ENCODE measurements around the gene IL4R.
A peak's percentile ranks its signal among the peaks of the same experiment; 100 is the strongest.

The IL4R gene

GRCh38 chr16:27314161-27314723, 468 bp downstream of the IL4R start:
- peak in 1 of 56 donors; percentile 34 for DNase-seq

- DNase-seq: no peak
Observed at GRCh38 chr16:27314986-27315332, 1.2 kb downstream of the IL4R start.

- DNase-seq: no peak
Observed at GRCh38 chr16:27315333-27316037, 1.7 kb downstream of the IL4R start.

DNA sequence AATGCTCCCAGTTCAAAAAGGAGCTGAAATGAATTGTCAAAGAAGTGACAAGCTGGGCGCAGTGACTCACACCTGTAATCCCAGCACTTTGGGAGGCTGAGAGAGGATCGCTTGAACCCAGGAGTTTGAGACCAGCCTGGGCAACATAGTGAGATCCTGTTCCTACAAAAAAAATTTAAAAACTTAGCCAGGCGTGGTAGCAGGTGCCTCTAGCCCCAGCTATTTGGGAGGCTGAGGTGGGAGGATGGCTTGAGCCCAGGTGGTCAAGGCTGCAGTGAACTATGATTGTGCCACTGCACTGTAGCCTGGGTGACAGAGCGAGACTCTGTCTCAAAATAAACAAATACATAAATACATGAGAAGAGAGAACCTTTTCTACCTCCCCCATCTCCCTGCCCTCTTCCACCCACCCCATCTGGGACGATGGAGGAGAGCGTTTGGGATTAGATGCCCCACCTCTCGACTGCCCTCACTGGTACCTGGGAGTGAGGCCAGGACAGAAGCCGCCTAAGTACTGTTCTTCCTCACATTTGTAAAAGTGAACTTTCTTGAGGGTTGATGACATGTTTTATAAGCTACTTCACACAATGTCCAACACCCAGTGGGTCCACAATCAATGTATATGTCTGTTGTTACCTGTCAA, 2.4 kb downstream of the IL4R start:
- no peak for DNase-seq

- no peak for DNase-seq
Observed at GRCh38 chr16:27317320-27317719, 3.5 kb downstream of the IL4R start.

- no peak for DNase-seq
Observed at GRCh38 chr16:27317738-27318391, 4.1 kb downstream of the IL4R start.

DNA sequence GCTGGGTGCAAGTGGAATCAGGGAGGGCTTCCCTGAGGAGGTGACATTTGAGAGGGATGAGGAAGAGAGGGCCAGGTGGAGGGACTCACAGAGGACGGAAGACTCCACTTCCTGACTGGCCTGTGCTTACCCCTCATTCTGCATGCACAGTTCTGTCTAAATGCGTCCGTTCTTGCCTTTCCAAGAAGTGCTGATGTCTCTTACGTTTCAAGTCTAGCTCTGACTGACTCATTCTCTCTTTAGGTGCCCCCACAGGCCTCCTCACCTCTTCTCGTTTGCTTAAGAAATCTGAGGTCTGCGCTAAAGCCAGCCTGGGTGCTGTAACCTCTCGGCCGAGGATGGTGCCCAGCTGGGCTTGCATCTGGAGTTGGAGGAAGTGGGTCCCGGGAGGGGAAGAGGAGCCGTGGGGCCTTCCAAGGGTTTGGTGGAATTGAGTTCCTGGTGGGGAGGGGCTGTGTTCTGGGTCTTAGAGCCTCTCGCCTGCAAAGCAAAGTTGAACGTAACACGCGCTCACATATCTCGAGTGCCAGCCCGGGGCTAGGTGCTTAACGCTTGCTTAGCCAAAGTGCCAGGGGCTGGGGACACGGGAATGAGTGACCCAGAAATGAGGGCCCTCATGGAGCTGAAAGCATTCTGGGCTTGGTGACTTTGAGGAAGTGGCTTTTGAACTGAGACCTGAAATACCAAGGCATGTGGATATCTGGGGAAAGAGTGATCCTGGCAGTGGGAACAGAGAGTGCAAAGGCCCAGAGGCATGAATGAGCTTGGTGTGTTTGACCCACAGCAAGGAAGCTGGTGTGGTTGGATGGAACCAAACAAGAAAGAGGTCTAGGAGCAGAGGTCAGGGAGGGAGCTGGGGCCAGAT, 4.8 kb downstream of the IL4R start:
- DNase-seq: peak in 8 of 56 donors; percentile 7 to 36 (median 14)

DNA sequence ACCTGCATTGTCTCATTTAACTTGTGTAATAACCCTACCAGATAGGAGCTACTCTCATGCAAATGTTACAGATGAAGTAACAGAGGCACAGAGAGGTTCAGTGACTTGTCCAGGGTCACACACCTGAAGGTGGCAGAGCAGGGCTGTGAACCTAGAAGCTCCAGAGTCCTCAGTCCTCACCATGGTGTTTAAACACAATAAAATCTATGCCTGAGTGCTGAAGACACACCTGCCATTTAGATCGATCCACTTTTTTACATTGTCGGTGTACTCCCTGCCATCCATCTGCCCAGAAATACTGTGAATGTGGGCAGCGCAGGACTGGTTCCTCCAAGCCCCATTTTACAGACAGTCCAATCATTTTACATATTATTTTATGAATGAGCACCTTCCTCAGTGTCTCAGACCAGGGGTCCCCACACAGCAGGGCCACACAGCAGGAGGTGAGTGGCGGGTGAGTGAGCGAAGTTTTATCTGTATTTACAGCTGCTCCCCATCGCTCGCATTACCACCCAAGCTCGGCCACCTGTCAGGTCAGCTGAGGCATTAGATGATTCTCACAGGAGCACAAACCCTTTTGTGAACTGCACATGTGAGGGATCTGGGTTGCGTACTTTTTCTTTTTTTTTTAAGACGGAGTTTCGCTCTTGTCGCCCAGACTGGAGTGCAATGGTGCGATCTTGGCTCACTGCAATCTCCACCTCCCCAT, 5.6 kb downstream of the IL4R start:
- no peak for DNase-seq

DNA sequence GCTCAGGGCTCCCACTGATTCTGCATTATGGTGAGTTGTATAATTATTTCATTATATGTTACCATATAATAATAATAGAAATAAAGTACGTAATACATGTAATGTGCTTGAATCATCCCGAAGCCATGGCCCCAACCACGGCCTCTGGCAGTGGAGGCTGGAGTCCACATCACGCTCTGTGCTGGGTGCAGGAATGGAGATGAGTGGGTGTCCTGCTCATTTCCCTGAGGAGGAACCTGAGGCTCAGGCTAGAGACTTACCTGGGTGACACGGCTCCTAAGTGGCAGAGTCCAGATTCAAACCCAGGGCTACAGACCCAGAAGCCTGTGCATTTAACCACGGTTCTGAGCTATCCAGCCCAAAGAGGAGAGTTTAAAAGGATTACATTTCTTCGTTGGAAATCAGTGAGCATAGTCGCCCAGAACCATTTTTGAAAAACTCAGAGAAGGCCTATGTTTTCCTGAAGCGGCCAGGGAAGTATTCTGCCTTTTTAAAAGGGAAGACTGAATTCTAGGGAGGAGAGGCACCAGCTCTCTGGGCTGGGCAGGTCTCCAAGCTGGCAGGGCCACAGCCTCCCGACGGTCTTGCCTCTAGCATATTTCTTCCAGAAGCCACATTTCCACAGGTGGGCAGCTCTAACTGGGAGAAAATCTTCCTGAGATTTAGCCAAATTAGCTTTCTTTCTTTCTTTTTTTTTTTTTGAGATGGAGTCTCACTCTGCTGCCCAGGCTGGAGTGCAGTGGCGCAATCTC, 6.7 kb downstream of the IL4R start:
- peak in 1 of 56 donors; percentile 20 for DNase-seq

DNA sequence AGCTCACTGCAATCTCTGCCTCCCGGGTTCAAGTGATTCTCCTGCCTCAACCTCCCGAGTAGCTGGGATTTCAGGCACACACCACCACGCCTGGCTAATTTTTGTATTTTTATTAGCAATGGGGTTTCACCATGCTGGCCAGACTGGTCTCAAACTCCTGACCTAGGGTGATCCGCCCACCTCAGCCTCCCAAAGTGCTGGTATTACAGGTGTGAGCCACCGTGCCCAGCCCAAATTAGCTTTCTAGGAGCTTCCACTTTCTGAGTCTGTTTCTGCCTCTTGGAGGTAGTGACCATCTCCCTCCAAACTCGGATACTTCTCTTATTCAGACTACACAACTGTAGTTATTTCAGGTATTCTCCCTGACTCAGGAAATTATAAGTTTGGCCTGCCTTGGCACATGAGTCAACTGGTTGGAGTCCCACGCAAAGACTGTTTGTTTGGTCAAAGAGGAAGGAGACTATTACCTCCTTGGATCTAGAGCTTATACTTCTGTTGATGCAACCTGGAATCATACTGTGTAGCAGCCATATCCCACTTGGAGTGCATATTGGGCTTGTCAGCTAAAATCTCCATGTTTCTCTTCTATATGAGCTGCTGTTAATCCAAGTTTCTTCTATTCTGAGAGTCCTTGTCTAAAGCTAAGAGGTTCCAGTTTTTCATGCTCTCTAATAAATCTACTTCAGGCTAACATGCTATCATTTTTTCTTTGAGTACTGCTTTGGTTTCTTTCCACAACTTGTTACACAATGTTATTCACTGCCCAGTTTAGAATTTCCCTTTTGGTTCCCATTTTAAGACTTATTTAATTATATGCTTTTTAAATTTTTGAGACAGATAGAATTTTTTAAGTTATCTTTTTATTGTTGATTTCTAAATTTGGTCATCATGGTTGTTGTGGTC, 7.5 kb downstream of the IL4R start:
- DNase-seq: no peak

DNA sequence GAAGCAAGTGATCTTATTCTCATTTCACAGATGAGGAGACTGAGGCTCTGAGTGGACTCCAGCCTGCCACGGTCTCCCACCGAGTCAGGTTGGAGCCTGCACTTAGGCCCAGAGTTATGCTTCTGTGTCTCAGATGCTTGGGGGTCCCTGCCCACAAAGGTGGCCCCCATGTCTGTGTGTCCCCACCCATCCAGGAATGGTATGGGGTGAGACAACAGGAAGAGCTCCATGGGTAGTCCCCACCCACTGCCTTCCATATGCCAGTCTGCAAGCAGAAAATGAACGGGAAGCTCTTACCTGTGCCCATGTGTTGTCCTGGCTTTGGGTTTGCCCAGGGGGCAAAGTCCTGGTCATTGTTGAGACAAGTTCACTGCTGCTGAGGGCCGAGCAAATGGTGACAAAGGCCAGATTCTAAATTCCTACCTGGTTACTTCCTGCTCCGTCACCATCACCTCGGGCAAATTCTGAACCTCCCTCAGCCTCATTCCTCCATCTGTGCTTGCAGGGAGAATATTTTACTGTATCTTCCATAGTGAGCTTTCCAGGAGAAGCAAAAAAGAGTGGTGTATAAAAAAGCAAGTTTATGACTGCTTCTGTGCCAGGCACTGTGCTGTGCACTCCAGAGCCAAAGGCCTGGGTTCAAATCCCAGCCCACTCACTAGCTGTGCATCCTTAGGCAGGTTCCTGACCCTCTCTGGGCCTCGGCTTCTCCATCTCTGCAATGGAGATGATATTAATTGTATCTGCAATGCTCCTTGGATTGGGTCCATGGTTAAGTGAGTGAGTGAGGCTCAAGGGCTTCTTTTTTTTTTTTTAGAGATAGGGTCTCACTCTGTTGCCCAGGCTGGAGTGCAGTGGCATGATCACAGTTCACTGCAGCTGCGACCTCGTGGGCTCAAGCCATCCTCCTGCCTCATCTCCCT, 9.3 kb downstream of the IL4R start:
- no peak for DNase-seq

DNA sequence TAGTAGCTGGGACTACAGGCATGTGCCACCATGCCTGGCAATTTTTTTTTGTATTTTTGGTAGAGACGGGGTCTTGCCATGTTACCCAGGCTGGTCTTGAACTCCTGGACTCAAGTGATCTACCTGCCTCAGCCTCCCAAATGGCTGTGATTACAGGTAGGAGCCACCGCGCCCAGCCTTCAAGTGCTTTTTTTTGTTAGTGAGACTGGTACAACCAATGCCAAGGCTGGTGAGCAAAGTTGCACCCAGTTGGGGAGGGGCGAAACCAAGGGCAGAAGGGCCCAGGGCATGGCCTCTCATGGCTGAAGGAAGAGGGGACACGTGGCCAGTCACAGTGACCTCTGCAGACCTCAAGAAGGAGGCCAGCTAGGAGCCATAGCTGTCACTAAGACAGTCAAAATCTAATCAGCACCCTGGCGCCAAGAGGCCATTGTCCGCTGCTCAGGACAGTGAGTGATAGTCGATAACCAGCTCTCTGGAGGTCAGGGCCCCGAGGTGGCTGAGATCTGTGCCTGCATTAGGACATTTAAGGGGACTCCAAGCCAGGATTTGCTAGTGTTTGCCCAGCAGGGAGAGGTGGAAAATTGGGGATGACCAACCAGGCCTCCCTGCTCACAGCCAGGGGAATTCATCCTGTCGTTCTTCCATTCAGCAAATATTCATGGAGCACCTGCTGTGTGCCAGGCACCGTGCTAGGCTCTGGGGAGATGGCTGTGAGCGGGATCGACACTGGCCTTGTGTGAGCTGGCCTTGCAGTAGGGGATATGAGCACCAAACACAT, 10.2 kb downstream of the IL4R start:
- no peak for DNase-seq

GRCh38 chr16:27324851-27325301, 11.1 kb downstream of the IL4R start:
- peak in 1 of 56 donors; percentile 32 for DNase-seq

GRCh38 chr16:27325736-27326135, 12.0 kb downstream of the IL4R start:
- no peak for DNase-seq

DNA sequence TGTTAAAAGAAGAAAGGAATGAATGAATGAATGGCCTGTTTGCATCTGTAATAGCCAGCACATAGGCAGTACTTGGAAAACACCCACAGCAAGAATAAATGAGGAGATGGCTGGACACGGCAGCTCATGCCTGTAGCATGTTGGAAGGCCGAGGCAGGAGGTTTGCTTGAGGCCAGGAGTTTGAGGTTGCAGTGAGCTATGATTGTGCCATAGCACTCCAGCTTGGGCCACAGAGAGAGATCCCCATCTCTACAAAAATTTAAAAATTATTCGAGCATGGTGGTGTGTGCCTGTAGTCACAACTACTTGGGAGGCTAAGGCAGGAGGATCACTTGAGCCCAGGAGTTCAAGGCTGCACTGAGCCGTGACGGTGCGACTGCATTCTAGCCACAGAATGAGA, 12.5 kb downstream of the IL4R start:
- no peak for DNase-seq

DNA sequence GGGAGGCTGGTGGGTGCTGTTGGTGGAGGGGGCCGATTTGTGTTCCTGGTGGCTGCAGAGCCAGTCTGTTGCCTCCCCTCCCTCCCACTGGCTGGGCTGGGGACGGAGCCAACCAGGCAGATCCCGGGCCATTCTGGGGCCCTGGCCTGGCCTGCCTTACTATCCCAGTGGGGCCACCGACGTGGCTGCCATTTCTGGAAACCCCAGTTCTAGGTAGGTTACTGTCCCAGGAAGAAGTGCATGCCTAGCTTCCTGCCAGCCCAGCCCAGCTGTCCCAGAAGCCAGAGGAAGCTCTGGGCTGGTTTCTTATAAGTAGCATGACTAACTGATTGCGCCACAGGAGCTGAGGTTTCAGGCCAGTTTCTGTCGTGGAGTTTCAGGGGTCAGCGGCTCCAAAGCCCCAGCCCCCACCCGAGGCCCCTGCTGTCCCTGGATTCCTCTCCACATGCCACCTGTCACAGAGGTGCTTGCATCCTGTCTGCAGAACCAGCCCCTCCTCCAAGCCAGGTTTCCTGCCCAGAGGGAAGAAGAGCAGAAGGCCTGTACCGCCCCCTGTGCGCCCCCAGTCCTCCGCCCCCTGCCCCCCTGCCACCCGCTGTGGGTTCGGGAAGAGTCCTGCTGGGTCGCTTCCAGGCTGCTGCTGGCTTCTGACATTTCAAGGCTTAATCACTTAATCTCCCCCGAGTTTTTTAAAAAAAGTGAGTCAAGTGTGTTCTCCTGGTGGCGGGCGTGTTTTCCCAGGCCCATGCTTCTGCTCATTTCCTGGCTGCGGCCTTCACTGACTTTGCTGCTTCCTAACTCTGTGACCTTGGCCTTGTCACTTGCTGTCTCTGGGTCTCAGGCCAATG, 13.2 kb downstream of the IL4R start:
- DNase-seq: peak in 6 of 56 donors; percentile 5 to 44 (median 20)
